K562 (cell line): ENCODE measurements around the gene TAF5. TPM values are rescaled to one million over a fixed set of nuclear protein-coding genes. Genes with fewer than 3 reads are reported as not detected.

ENCODE experiments used
- ATAC-seq: fragments of 200-7000 bp; cut with Tn5 transposase; 3 replicates; pipeline ENCODE4 v1.9.1; 2020; ENCODE audit warnings: moderate library complexity
- BruUV-seq: library from RNA; stranded (reverse); fragments of 400-500 nt; replicated peaks from 2 replicates; lab custom pipeline; 2021; lab: Mats Ljungman, UMichigan
- CTCF ChIA-PET: fragments of 300-600 bp; formaldehyde crosslinking; extraction: SDS; loops from one replicate; lab custom pipeline; 2021; ENCODE audit warnings: low intra/inter-chr PET ratio; lab: Yijun Ruan, JAX
- POLR2A ChIA-PET: fragments of 300-600, 350-650 bp; sonication (Branson Sonifier 250); formaldehyde crosslinking; extraction: SDS; loops from one replicate; lab custom pipeline; 2021; ENCODE audit warnings: antibody characterized with exemption, inconsistent platforms; lab: Yijun Ruan, JAX
- DNase-seq, 4 experiments: peaks; one replicate each; pipeline versions ENCODE4 v3.0.0 to v3.0.0-alpha.2; 2011 to 2018; ENCODE audit warnings: low spot score in 3 of 4, mixed read lengths in 3 of 4; ENCODE audit errors: extremely low read depth in 1 of 4
- FAIRE-seq: peaks from 2 replicates; lab custom pipeline; 2011; peaks lifted over from hg19 to GRCh38; lab: Jason Lieb, UNC
- H2AFZ ChIP-seq: 2 replicates; pipeline ENCODE4 v1.6.0; 2011; ENCODE audit warnings: low read depth, low read length, control low read depth, inconsistent platforms
- H3K27ac ChIP-seq: fragments of 200-600 bp; 3 replicates; pipeline ENCODE4 v1.8.0; 2011; ENCODE audit warnings: low read depth, mild to moderate bottlenecking, control low read depth, inconsistent platforms, low read length, moderate library complexity, mixed read lengths; ENCODE audit errors: extremely low read depth
- H3K27me3 ChIP-seq, 2 experiments: fragments of 300-600 bp in 1 of 2; 2 replicates in 1 of 2; 3 replicates in 1 of 2; pipeline versions ENCODE4 v1.6.0 to v1.8.0; 2011; ENCODE audit warnings: inconsistent platforms in 2 of 2, low read length in 2 of 2, mild to moderate bottlenecking in 1 of 2, mixed read lengths in 1 of 2, moderate library complexity in 1 of 2; ENCODE audit not compliant: control insufficient read depth in 2 of 2, insufficient read depth in 2 of 2
- H3K36me3 ChIP-seq: fragments of 300-600 bp; 3 replicates; pipeline ENCODE4 v1.8.0; 2011; ENCODE audit warnings: mild to moderate bottlenecking, low read length, inconsistent platforms; ENCODE audit not compliant: control insufficient read depth, insufficient read depth
- H3K4me1 ChIP-seq, 2 experiments: fragments of 200-600 bp in 1 of 2; replicated peaks in 1 of 2; 2 replicates in 1 of 2; 3 replicates in 1 of 2; pipeline versions ENCODE4 v1.5.1 to v1.8.0; 2011; ENCODE audit warnings: inconsistent platforms in 2 of 2, low read length in 2 of 2, mild to moderate bottlenecking in 1 of 2, mixed read lengths in 1 of 2, moderate library complexity in 1 of 2; ENCODE audit not compliant: control insufficient read depth in 2 of 2, insufficient read depth in 2 of 2
- H3K4me2 ChIP-seq: 2 replicates; pipeline ENCODE4 v1.6.1; 2011; ENCODE audit warnings: low read length, control low read depth, inconsistent platforms, mixed read lengths; ENCODE audit not compliant: insufficient read depth
- H3K4me3 ChIP-seq: fragments of 200-600 bp; sonication (generic), shearing (Covaris generic); 2 replicates; pipeline ENCODE4 v1.5.1; 2016; ENCODE audit warnings: control low read depth, inconsistent platforms
- H3K79me2 ChIP-seq: fragments of 200-600 bp; 3 replicates; pipeline ENCODE4 v1.8.0; 2011; ENCODE audit warnings: low read length, inconsistent platforms; ENCODE audit not compliant: control insufficient read depth, insufficient read depth
- H3K9ac ChIP-seq, 2 experiments: 2 replicates each; pipeline versions ENCODE4 v1.6.0 to v1.6.1; 2011; ENCODE audit warnings: low read depth in 2 of 2, low read length in 2 of 2, control low read depth in 1 of 2, inconsistent platforms in 1 of 2, mild to moderate bottlenecking in 1 of 2, mixed read lengths in 1 of 2; ENCODE audit not compliant: insufficient read depth in 1 of 2
- H3K9me1 ChIP-seq: one replicate; pipeline ENCODE4 v1.6.0; 2011; ENCODE audit warnings: inconsistent platforms, mild to moderate bottlenecking, low read length, moderate library complexity; ENCODE audit not compliant: control insufficient read depth, insufficient read depth
- H3K9me3 ChIP-seq: replicated peaks from 2 replicates; pipeline ENCODE4 v1.5.1; 2011; ENCODE audit warnings: low read depth, low read length, inconsistent platforms; ENCODE audit not compliant: control insufficient read depth, insufficient read depth
- H4K20me1 ChIP-seq: replicated peaks from 2 replicates; pipeline ENCODE4 v1.6.1; 2011; ENCODE audit warnings: low read length, inconsistent platforms, mixed read lengths; ENCODE audit not compliant: control insufficient read depth, insufficient read depth
- ARHGAP35 ChIP-seq: fragments of 450-650 bp; IDR thresholded peaks from 2 replicates; pipeline ENCODE4 v1.6.1; 2018; ENCODE audit not compliant: partially characterized antibody
- FUS ChIP-seq: fragments of 200-400 bp; formaldehyde crosslinking; optimal IDR thresholded peaks from 2 replicates; pipeline ENCODE3; 2017; ENCODE audit warnings: low read depth, low read length
- KAT2B ChIP-seq: IDR thresholded peaks from one replicate; pipeline ENCODE4 v1.6.1; 2012; ENCODE audit warnings: low read depth, mild to moderate bottlenecking, control low read depth, inconsistent platforms, low read length, moderate library complexity
- PURB ChIP-seq: sonication (generic); formaldehyde crosslinking; IDR thresholded peaks from 2 replicates; pipeline ENCODE4 v1.9.0; 2021; ENCODE audit warnings: low read depth, mild to moderate bottlenecking, missing genetic modification reagents
- SMAD1 ChIP-seq: fragments of 150-350 bp; IDR thresholded peaks from 2 replicates; pipeline ENCODE4 v1.6.1; 2014; ENCODE audit warnings: low read length, low read depth; ENCODE audit not compliant: partially characterized antibody
- TAF9B ChIP-seq: fragments of 450-650 bp; IDR thresholded peaks from 2 replicates; pipeline ENCODE4 v1.6.1; 2018; ENCODE audit warnings: mild to moderate bottlenecking; ENCODE audit not compliant: partially characterized antibody
- ZBTB12 ChIP-seq: fragments of 250-450 bp; sonication (Bioruptor Pico); IDR thresholded peaks from 2 replicates; pipeline ENCODE4 v1.4.0; 2020
- ZNF695 ChIP-seq: fragments of 450-650 bp; formaldehyde crosslinking; IDR thresholded peaks from 2 replicates; pipeline ENCODE4 v1.4.0; 2020; ENCODE audit warnings: mild to moderate bottlenecking, moderate library complexity
- WGBS: fragments of 100-300 bp; shearing (Covaris generic); methylation state at CpG from one replicate; pipeline ENCODE4 v1.1.6; 2016; ENCODE audit warnings: low coverage, mixed read lengths; ENCODE audit not compliant: insufficient coverage; ENCODE audit errors: missing lambda C conversion rate; 5-methylcytosine and 5-hydroxymethylcytosine counted together
- in situ Hi-C: fragments of 300-500 bp; cut with MboI; formaldehyde crosslinking; loops from 4 replicates; pipeline ENCODE4 v1.15.0; 2018; ENCODE audit warnings: inconsistent platforms, mixed read lengths
- intact Hi-C: fragments of 100-400 bp; cut with micrococcal nuclease; formaldehyde crosslinking; loops from 2 replicates; pipeline ENCODE4 v1.14.2; 2022
- polyA plus RNA-seq, 8 experiments: library from polyadenylated mRNA; depleted of rRNA in 4 of 8; stranded (reverse) in 5 of 8; unstranded in 3 of 8; fragments of >200 nt; fragmentation: Nextera tagmentation in 2 of 8; fragmentation: Illumina TruSeq in 1 of 8; extraction: Ambion mirVana in 2 of 8; extraction: Trizol in 1 of 8; gene quantifications; 2 replicates each; pipeline versions ENCODE4 v1.2.1 to v1.2.3, GENCODE V29; 2011 to 2014; ENCODE audit warnings: inconsistent platforms in 1 of 8, missing spikeins in 1 of 8
- total RNA-seq, 7 experiments: library from RNA; depleted of rRNA in 6 of 7; stranded (reverse); fragments of >200 nt in 6 of 7; fragmentation: Illumina TruSeq in 2 of 7; extraction: Trizol in 2 of 7; gene quantifications; 2 replicates each; pipeline versions ENCODE4 v1.2.1 to v1.2.3, GENCODE V29; 2011 to 2021; ENCODE audit warnings: low replicate concordance in 1 of 7
- TF ChIP-seq, protein P1 (sequence below): sonication (generic); formaldehyde crosslinking; IDR thresholded peaks from 2 replicates; pipeline ENCODE4 v1.8.1; 2022; ENCODE audit warnings: missing genetic modification reagents

TAF5 gene
- total and polyA plus RNA-seq, 9 of the 15 experiments (the other 6 are each of a cell fraction or from before 2014, with no cell fraction given) = 4.2 to 11.9 (median 9.3) TPM

GRCh38 chr10:103415581-103415980, 47.8 kb downstream of the TAF5 start:
- H3K9ac ChIP-seq = no peak overlapping the region
- POLR2A ChIA-PET = no interaction called here
- intact Hi-C loops = loop anchor here (10.0 kb wide), 1 partner anchor 149 kb away; no protein-coding TSS in a partner anchor
- CTCF ChIA-PET = no interaction called here
- H3K36me3 ChIP-seq = peaks cover 90% of the 10 kb centered on the region
- DNase-seq (no peak), FAIRE-seq (no peak)
- no peaks in the 10 kb centered on the region for H3K9me1 ChIP-seq
- no peaks in the 10 kb centered on the region for H3K27me3 ChIP-seq
- in situ Hi-C loops = no loop called here
- no peaks in the 10 kb centered on the region for H3K79me2 ChIP-seq
- no TSS peak for BruUV-seq
- no peak for TF ChIP-seq KAT2B
- no peak for TF ChIP-seq SMAD1
- TF ChIP-seq PURB (CRISPR knock-in tag) = no peak
- no peak for TF ChIP-seq ARHGAP35
- TF ChIP-seq FUS = no peak
- no peak for TF ChIP-seq ZNF695 (CRISPR knock-in tag)
- no peak for TF ChIP-seq TAF9B
- TF ChIP-seq ZBTB12 (CRISPR knock-in tag) = no peak
- TF ChIP-seq, protein P1, sequence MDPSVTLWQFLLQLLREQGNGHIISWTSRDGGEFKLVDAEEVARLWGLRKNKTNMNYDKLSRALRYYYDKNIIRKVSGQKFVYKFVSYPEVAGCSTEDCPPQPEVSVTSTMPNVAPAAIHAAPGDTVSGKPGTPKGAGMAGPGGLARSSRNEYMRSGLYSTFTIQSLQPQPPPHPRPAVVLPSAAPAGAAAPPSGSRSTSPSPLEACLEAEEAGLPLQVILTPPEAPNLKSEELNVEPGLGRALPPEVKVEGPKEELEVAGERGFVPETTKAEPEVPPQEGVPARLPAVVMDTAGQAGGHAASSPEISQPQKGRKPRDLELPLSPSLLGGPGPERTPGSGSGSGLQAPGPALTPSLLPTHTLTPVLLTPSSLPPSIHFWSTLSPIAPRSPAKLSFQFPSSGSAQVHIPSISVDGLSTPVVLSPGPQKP (CRISPR knock-in tag) = no peak
- TF ChIP-seq, all 486 proteins: peak for 0
- ATAC-seq = no peak
- H3K9me3 ChIP-seq = no peaks in the 10 kb centered on the region
- H4K20me1 ChIP-seq = no peaks in the 10 kb centered on the region
- no peak overlapping the region for H2AFZ ChIP-seq
- no peaks in the 10 kb centered on the region for H3K4me1 ChIP-seq
- no peak overlapping the region for H3K27ac ChIP-seq
- 79% methylated on average over 7 of the region's 8 CpGs for WGBS
- H3K4me3 ChIP-seq = no peak overlapping the region
- H3K4me2 ChIP-seq = no peak overlapping the region
